Motor neuron (in vitro differentiated cells): ENCODE measurements around the gene TSHZ2. TPM values are rescaled to one million over a fixed set of nuclear protein-coding genes. Genes with fewer than 3 reads are reported as not detected.

ENCODE experiments used
- ATAC-seq, 8 experiments: fragments of 200-7000 bp; cut with Tn5 transposase; replicated peaks in 6 of 8; 2 replicates each; pipeline ENCODE4 v1.8.0; 2021; ENCODE audit warnings: mild to moderate bottlenecking in 8 of 8, moderate library complexity in 8 of 8
- H3K27ac ChIP-seq, 2 donors: fragments of 250-450 bp; sonication (Bioruptor Pico); 2 replicates each; pipeline ENCODE4 v1.9.0; 2021; ENCODE audit warnings: antibody characterized with exemption in 2 of 2, mild to moderate bottlenecking in 2 of 2, moderate library complexity in 1 of 2
- H3K4me1 ChIP-seq, 2 donors: fragments of 250-450 bp; sonication (Bioruptor Pico); replicated peaks in 1 of 2; 2 replicates each; pipeline ENCODE4 v1.6.1; 2021; ENCODE audit warnings: antibody characterized with exemption in 2 of 2, mild to moderate bottlenecking in 2 of 2, moderate library complexity in 1 of 2
- H3K4me3 ChIP-seq, 5 donors: fragments of 250-450 bp; sonication (Bioruptor Pico); 2 replicates each; pipeline ENCODE4 v1.9.0; 2021; ENCODE audit warnings: antibody characterized with exemption in 5 of 5, mild to moderate bottlenecking in 5 of 5, moderate library complexity in 4 of 5
- WGBS, 10 experiments: fragments of 450-650 bp; shearing (Covaris generic); methylation state at CpG; one replicate each; pipeline ENCODE4 v1.0.0; 2022; 5-methylcytosine and 5-hydroxymethylcytosine counted together
- in situ Hi-C, 9 experiments: fragments of 400-800 bp; cut with MboI; loops; one replicate each; pipeline ENCODE4 v1.15.0; 2021; ENCODE audit warnings: low sequenced_read_pairs in 9 of 9, low pct_unique_long_range_greater_than_20kb in 2 of 9; ENCODE audit not compliant: unreplicated experiment in 9 of 9
- total RNA-seq, 8 experiments: library from RNA; unstranded; fragments of 300-600 nt; gene quantifications; 2 replicates each; pipeline versions ENCODE4 v1.2.3 to v1.2.4, GENCODE V29; 2022

The TSHZ2 gene
- total RNA-seq, result 100 to 1,000 TPM in 1 of 8 experiments, 10 to 100 TPM in 7; 11.4 to 125 (median 47.7) TPM

DNA sequence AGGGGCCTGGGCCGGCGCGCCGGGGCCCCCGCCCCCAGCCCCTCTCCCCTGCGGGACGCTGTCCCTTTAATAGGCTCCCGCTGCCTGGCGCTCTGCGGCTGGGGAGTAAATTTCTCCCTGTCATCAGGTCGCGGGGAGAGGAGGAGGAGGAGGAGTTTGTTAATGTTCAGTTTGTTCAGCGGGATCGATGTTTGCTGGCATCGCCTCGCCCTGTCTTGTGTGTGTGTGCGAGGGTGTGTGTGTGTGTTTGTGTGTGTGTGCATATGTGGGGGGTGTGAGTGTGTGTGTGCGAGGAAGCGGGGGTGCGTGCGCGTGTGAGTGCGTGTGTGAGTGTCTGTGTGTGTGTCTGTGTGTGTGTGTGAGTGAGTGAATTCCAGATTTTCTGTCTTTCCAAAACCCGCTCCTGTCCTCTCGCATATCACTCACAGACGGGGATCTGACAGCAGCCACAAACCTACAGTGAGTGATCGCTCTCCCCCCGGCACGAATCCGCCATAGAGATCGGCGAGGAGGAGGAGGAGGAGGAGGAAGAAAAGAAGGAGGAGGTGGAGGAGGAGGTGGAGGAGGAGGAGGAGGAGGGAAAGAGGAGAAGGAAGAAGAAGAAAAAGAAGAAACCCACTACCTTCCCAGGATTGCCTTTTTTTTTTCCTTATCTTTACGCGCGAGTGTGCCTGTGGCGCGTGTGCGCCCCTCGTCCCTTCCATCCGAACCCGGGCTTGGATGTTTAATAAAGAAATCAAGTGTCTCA lies at the start of gene TSHZ2:
TSHZ2 (plus strand) TSS at position 169 of the 748 bp plus-strand sequence. CDS start 936 bp downstream, outside the sequence.
- in situ Hi-C loops, result loop anchor here in 2 of 9 experiments (25.0 kb wide), 2 partner anchors 210 to 565 kb away; no protein-coding TSS in a partner anchor
- WGBS, 10 experiments, result 0% methylated on average over 8 to 13 of the region's 41 CpGs; no CpG with 5 or more reads in 4 of the 10 experiments

GRCh38 chr20:52922436-52922835 lies 49.7 kb upstream of the TSHZ2 start:
- H3K4me3 ChIP-seq, result no peak overlapping the region
- in situ Hi-C loops, result no loop called here
- WGBS, 10 experiments, result 71 to 100% (median 89%) methylated on average over 1 to 2 of the region's 2 CpGs; no CpG with 5 or more reads in 2 of the 10 experiments
- ATAC-seq, result no peak
- peaks cover 26 to 36% of the 10 kb centered on the region in 2 donors for H3K4me1 ChIP-seq
- H3K27ac ChIP-seq, result no peak overlapping the region

More for the DNA sequence above, at the start of gene TSHZ2:
- Histone ChIP-seq H3K4me3 (peak within 1 kb of the TSS; percentile 40 to 81 (median 49)), H3K4me1 (peaks cover 7 to 11% of the 10 kb centered on the region in 2 donors), H3K27ac (peak within 1 kb of the TSS; percentile 34 to 84)
- ATAC-seq, result peak; percentile 76 to 87 (median 82)

DNA sequence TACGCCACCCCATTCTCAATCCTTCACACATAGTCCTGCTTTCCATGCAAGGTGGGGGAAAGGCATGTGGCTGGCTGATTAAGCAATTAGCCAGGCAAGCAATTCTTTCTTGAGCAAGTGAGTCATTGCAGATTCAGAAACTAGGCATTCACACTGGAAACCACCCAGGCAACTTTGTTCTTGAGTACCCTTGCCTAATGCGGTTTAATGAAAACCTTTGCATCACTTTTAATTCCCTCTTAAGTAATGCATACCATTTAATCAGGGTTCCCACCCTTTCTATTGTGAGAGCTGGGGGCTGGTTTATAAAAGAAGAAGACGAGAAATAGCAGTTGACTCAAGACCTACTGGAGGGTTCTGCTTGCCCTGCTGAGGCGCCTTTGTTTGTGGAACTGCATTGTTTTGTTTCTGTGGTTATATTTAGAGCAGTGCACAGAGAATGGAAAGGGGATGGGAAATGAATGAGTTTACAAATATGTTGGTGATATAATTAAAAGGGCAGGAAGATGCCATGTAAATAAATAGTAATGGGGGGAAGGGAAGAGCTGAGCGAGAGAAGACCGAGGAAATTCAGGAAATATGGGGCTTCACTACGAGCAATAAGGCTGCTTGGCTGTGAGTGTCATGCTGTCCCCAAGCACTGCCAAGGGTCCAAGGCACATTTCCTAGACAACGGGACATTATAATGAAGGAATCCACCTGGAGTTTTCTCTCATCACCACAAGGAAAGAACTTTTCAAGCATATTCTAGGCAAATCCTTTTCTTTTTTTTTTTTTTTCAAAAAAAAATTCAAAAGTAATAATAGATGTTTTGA lies 48.8 kb upstream of the TSHZ2 start:
- Histone ChIP-seq H3K4me1 (peaks cover 26 to 36% of the 10 kb centered on the region in 2 donors), H3K27ac (no peak overlapping the region), H3K4me3 (no peak overlapping the region)
- peak in 7 of 8 experiments; percentile 88 to 94 (median 89) for ATAC-seq
- in situ Hi-C loops, result no loop called here
- WGBS, 10 experiments, result 36 to 96% (median 62%) methylated on average over 4 to 8 of the region's 8 CpGs; no CpG with 5 or more reads in 1 of the 10 experiments

GRCh38 chr20:52924411-52925271 lies 47.5 kb upstream of the TSHZ2 start:
- in situ Hi-C loops, result no loop called here
- ATAC-seq, result peak in 3 of 8 experiments; percentile 43 to 54 (median 46)
- H3K4me3 ChIP-seq, result no peak overlapping the region
- H3K27ac ChIP-seq, result peak overlapping the region in 1 of 2 donors; percentile 28
- WGBS, 10 experiments, result 76 to 100% (median 93%) methylated on average over 2 to 8 of the region's 9 CpGs; no CpG with 5 or more reads in 1 of the 10 experiments
- H3K4me1 ChIP-seq, result peaks cover 17 to 32% of the 10 kb centered on the region in 2 donors

GRCh38 chr20:52926505-52926904 lies 45.7 kb upstream of the TSHZ2 start:
- in situ Hi-C loops, result no loop called here
- ATAC-seq, result no peak
- 9 to 100% (median 71%) methylated on average over 1 of the region's 1 CpG for WGBS, 10 experiments
- Histone ChIP-seq H3K4me1 (peaks cover 10 to 23% of the 10 kb centered on the region in 2 donors), H3K27ac (no peak overlapping the region), H3K4me3 (no peak overlapping the region)

- Histone ChIP-seq H3K4me1 (peaks cover 0 to 13% of the 10 kb centered on the region in 2 donors), H3K4me3 (no peak overlapping the region), H3K27ac (no peak overlapping the region)
- ATAC-seq, result peak in 1 of 8 experiments; percentile 10
- in situ Hi-C loops, result no loop called here
- 0 to 100% (median 34%) methylated on average over 1 of the region's 1 CpG; no CpG with 5 or more reads in 4 of the 10 experiments for WGBS, 10 experiments
Observed at GRCh38 chr20:52933867-52934266, 38.3 kb upstream of the TSHZ2 start.

GRCh38 chr20:52936351-52937340 lies 35.5 kb upstream of the TSHZ2 start:
- Histone ChIP-seq H3K4me3 (no peak overlapping the region), H3K27ac (no peak overlapping the region), H3K4me1 (peaks cover 0 to 13% of the 10 kb centered on the region in 2 donors)
- ATAC-seq, result peak in 1 of 8 experiments; percentile 47
- 37 to 94% (median 81%) methylated on average over 3 to 16 of the region's 16 CpGs for WGBS, 10 experiments
- in situ Hi-C loops, result no loop called here

DNA sequence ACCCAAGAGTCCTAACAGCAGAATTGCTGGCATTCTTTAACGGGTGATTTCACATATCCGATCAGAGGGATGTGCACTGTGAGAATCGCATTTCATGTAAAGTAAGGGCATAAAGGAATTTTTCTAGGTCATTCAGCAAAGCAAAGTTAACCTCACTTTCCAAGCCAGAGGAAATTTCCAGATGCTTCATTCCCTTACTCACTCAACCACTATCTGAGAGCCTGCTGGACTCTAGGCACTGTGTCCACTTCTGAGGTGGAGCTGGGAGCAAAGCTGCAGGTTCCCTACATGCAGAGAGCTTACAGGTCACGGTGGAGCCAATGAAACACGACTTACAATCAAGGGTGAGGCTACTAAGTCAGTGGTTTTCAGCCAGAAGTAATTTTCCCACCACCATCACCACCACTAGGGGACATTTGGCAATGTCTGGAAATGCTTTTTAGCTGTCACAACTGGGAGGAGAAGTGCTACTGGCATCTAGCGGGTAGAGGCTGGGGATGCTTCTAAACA lies 34.5 kb upstream of the TSHZ2 start:
- Histone ChIP-seq H3K4me3 (no peak overlapping the region), H3K4me1 (peaks cover 0 to 13% of the 10 kb centered on the region in 2 donors), H3K27ac (no peak overlapping the region)
- peak in 3 of 8 experiments; percentile 7 to 30 (median 17) for ATAC-seq
- in situ Hi-C loops, result no loop called here
- WGBS, 10 experiments, result 6 to 96% (median 77%) methylated on average over 1 to 6 of the region's 6 CpGs; no CpG with 5 or more reads in 4 of the 10 experiments

- ATAC-seq, result no peak
- in situ Hi-C loops, result no loop called here
Observed at GRCh38 chr20:52939141-52939540, 33.0 kb upstream of the TSHZ2 start.

GRCh38 chr20:52941808-52942207 lies 30.4 kb upstream of the TSHZ2 start:
- Histone ChIP-seq H3K27ac (no peak overlapping the region), H3K4me3 (no peak overlapping the region), H3K4me1 (no peaks in the 10 kb centered on the region)
- in situ Hi-C loops, result no loop called here
- 0 to 100% (median 39%) methylated on average over 1 to 3 of the region's 3 CpGs; no CpG with 5 or more reads in 4 of the 10 experiments for WGBS, 10 experiments
- ATAC-seq, result peak in 2 of 8 experiments; percentile 68 to 84

More at GRCh38 chr20:52939141-52939540, 33.0 kb upstream of the TSHZ2 start:
- 60 to 100% (median 82%) methylated on average over 1 to 4 of the region's 4 CpGs; no CpG with 5 or more reads in 4 of the 10 experiments for WGBS, 10 experiments
- H3K27ac ChIP-seq, result no peak overlapping the region
- H3K4me3 ChIP-seq, result no peak overlapping the region
- H3K4me1 ChIP-seq, result peaks cover 0 to 8% of the 10 kb centered on the region in 2 donors

DNA sequence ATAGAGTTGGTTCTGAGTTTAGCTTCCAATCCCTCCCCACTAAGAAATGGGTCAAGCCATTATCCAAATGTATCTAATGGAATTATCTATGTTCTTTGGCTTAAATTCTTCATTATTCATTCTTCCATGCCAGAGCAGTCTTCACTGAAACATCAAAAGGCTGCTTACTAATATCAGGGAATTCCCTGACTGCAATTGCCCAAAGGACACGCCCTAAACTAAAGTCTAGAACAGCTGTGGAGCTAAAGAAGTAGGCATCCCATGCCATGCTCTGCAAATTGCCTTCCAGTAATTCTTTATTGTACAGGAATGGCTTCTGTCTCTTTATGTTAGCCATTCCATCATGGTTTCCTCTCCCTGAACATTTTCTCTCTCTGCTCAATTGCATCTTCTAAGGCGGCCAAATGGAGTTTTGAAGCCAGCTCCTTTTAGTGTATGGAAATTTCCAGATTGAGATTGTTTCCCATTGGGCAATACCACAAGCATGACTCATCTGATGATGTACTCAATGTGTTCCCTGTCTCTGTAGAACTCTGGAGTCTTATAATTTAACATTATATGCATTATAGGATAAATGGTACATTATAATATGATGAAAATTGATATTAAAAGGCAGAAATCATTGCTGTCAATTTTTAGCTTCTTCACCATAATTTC lies 28.8 kb upstream of the TSHZ2 start:
- 10 to 100% (median 83%) methylated on average over 1 to 2 of the region's 2 CpGs; no CpG with 5 or more reads in 1 of the 10 experiments for WGBS, 10 experiments
- Histone ChIP-seq H3K4me3 (no peak overlapping the region), H3K4me1 (no peaks in the 10 kb centered on the region), H3K27ac (no peak overlapping the region)
- peak in 7 of 8 experiments; percentile 32 to 76 (median 50) for ATAC-seq
- in situ Hi-C loops, result no loop called here
